SIG-M5 treated with dmso at 0.1 percent for 504 hours (cell line): ENCODE results near the gene CSAD.
"Not testable (repeated sequence)": the region's sequence is repeated elsewhere in the genome, so short reads cannot be mapped to it uniquely, and the experiment has no call there.

ENCODE experiments used
- DNase-seq: peaks from one replicate; lab custom pipeline; 2025; ENCODE audit not compliant: unreplicated experiment; lab: John Stamatoyannopoulos, UW

The CSAD gene

DNA sequence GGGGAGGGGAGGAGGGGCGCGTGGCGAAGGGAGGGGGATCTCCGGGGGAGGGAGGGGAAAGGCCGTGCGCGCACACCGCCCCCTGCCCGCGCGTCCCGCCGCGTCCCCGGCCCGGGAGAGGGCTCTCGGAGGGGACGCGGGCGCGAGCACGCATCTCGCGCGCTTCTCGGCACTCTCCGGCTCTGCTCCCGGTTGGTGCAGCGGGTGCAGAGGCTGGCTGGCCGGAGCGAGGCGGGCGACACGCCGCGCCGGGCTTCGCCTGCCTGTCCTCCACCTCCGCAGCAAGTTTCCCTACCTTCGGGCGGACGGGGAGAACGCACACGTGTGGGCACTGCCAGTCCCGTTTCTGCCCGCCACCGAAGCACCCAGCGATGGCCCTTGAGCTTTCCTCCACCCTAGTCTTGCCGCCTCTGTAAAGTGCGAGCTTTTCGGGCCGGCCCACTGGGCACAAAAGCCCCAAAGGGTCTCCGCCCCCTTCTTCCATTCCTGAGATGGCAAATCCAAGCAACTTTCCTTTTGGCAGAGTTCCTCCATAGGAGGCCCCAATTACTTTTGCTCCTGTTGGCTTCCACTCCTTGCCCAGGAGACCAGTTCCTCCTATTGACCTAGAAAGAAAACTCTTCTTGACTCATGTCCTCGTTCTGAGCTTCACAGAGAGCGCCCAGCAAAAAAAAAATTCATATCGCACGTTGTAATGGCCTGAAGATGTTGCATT is 363 bp upstream of the CSAD start:
- peak; percentile 64 for DNase-seq

DNA sequence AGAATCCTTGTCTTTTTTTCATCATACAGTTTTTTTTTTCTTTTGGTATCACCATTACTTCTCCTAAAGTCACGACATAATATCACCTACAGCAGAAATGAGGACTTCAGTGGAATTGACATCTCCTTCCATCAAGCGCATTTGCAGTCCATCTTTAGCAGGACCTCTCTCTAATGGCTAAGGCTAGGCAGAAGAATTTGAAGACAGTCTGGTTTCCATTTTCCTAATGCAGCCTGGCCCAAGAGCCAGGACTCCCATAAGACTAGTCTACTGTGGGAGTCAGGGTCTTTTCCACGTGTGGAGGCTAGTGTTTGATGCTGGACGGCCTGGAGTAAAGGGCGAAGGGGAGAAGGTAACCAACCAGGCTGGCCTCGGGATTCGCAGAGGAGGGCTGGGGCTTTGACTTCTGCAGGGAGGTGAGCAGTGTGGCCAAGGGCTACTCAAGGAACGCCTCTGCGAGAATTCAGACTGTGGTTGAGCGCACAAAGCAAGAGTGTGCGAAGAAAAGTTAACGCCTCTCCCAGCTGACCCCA is 972 bp downstream of the CSAD start:
- no peak for DNase-seq

DNA sequence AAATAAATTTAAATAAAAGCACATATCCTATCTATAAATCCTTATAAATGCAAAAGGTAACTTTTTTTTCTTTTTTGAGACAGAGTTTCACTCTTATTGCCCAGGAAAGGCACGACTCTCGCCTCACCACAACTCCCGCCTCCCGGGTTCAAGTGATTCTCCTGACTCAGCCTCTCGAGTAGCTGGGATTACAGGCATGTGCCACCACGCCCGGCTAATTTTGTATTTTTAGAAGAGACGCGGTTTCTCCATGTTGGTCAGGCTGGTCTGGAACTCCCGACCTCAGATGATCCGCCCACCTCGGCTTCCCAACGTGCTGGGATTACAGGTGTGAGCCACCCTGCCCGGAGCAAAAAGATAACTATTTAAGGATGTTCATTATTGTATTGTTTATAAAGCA is 1.9 kb downstream of the CSAD start:
- not testable (repeated sequence) for DNase-seq

DNA sequence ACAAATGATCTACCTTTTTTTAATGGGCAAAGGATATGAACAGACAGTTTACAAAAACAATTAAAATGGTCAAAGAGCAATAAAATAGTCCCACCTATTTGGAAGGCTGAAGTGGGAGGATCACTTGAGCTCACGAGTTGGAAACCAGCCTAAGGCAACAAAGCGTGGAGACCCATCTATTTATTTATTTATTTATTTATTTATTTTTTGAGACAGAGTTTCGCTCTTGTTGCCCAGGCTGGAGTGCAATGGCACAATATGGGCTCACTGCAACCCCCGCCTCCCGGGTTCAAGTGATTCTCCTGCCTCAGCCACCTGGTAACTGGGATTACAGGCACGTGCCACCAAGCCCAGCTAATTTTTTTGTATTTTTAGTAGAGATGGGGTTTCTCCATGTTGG is 3.3 kb downstream of the CSAD start:
- not testable (repeated sequence) for DNase-seq

DNA sequence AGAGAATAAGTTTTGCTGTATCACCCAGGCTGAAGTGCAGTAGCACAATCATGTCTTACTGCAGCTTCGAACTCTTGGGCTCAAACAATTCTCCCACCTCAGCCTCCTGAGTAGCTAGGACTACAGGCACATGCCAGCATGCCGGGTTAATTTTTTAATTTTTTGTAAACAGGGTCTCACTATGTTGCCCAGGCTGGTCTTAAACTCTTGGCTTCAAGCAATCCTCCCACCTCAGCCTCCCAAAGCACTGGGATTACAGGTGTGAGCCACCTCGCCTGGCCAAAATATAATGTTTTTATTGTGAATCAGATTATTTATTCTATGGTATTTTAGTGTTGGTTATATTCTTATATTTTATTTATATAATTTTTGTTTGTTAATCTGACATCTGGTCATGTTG is 4.0 kb downstream of the CSAD start:
- no peak for DNase-seq

DNA sequence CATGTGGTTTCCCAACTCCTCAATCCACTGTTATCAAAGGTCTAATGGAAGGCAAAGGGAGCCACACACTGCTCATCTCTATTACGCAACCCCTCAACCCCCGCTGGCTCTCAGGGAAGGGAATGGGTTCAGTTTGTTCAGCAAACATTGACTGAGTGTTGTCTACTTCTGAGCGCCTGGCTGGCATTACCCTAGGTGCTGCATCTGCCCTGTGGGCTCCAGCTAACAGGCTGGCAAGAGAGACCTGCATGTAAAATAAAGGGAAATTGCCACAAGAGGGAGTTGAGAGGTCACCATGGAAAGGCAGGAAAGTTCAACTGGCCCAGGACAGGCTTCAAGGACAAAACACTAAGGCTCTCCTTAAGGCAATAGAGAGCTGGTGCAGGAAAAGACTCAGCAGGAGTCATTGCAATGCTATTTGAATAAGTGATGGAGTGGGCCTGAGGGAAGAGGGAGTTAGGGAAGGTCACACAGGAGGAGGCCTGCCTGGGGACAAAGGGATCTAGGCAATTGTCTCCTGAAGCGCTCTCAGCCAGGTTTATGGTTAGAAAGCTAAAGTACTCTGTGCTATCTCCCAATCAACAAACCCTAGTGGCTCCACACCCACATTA is 5.7 kb downstream of the CSAD start:
- DNase-seq, result peak; percentile 71

DNA sequence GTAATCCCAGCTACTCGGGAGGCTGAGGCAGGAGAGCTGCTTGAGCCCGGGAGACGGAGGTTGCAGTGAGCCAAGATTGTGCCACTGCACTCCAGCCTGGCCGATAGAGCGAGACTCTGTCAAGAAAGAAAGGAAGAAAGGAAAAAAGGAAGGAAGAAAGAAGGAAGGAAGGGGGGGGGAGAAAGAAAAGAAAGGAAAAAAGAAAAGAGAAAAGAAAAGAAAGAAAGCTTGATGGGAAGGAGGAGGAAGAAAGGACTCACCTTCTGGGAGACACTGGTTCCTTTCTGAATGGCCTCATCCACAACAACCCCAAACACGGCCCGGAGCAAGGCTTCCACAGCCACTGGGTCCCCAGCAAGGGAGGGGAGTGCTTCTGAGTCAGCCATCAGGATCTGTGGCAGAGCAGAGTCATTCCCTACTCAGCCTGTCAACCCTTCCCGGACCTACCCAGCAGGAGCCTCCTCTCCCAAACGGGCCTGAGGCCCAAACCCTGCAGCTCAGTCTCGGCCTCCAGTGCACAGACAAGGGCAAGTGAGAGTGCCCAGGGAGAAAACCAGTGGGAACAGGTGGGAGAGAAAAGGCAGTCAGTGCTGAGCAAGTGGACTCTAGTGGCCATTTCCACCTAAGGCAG is 7.5 kb downstream of the CSAD start:
- no peak for DNase-seq

DNA sequence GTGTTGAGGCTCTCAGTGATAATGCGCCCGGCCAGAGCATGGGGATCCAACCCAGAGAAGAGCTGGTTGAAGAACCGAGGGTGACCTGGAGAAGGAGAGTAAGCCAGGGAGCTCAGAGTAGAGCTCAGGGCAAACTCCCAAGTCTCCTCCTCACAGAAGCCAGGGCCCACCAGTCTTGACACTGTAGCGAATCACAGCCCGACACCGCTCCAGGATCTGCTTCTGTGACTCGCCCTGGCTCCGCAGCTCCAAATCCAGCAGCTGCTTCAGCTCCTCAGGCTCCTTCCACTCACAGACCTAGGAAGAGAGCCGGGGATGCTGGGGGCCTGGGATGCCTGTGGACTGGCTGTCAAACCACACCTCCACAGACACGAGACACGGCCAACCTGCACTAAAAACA is 8.4 kb downstream of the CSAD start:
- no peak for DNase-seq

DNA sequence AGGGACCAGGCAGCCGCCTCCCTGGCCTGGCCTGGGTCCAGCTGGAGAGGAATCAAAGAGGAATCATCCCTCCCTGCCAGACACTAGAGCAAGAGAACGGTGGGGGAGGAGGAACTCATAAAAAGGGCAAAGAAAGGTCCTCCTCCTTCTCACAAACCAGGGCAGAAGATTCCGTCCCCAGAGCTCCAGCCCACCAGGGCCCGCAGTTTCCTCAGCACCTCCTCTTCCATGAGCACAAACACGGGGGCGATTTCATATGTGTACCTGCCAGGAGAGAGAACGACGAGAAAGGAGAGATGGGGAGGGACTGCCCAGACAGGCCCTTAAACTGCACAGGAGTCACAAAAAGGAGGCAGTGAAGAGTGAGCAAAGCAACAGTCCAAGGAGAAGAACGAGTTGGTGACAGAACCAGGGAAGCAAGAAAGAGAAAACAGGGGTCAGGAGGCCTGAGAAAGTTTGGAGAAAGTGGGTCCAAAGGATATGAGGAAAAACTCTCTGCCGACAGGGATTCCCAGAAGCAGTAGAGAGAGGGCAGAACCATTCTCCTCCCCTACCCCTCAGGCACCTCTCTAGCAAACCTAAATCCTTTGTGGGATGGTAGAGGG is 8.9 kb downstream of the CSAD start:
- no peak for DNase-seq

DNA sequence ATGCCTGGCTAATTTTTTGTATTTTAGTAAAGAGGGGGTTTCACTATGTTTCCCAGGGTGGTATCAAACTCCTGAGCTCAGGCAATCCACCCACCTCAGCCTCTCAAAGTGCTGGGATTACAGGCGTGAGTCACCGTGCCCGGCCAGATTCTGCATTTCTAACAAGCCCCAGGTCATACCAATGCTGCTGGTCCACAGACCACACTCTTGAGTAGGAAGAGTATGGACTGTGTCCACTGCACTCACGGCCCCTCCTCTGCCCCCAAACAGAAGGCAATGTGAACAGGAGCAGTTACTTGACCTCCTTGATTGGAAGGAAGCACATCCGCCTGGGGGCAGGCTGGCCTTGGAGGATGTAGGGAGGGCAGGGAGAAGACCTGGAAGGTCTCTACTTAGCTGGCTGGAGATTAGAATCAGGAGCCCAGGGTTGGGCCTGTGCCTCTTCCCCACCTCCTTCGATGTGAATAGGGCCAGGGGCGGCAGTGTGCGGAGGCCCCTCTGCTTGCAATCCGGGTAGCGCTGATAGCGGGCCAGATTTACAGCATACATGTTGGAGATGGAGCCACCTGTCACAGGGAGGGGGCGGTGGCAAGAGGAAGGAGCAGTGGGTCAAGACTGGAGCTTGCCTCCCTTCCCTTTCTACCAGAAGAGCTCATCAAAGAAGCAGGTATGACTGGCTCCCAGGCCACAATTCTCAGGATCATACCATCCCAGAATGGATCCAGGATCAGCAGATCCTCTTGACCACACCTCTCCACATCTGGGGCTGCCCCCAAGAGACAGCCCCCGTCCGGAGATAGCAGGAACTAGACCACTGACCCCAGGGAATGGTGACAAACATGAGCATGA is 9.6 kb downstream of the CSAD start:
- no peak for DNase-seq

DNA sequence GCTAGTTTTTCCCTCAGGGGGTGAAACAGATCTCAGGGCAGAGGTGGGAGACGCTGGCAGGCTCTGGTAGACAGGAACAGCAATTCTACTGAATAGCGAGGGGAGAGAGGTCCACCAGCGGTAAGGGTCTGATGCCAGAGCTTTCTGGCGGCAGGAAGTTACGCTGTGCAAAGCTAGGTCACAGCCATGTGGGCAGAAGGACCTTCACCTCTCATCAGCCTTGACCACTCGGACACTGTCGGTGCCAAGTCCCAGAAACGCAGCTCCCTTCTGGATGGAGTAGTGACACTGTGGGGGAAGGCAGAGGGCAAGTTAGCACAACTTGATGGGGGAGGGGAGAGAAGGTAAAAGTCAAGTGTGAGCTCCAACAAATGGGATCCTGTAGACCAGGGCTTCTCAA is 10.5 kb downstream of the CSAD start:
- DNase-seq, result no peak

DNA sequence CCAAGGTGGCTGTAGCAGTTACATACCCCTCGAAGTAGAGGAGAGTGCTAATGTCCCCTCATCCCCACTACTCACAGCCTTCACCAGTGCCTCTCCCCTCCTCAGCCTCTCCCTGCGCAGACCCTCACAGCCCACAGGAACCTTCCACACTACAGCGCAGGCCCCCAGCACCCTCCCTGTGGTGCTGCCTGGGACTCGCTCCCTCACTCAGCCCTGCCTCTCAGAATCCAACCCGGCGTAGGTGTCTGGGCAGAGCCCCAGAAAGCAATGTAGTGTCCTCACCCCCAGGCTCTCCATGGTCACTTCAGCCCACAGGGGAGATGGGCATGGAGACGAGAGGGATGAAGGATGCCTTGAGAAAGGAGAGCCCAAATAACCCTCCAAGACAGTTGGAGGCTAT is 11.1 kb downstream of the CSAD start:
- no peak for DNase-seq

DNA sequence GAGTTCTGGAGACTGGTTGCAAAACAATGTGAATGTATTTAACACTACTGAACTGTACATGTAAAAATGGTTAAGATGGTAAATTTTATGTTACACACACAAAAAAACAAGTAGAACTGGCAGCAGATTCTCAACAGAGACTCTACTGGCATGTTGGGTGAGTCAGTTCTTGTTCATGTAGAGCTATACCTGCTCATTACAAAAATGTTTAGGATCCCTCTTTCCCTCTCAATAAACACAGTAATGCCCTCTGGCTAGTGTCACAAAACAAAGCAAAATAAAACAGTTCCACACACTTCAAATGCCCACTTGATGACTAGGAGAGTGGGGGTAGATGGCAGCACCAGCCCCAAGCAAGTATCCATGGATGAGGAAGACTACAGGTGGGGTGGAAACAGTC is 13.9 kb downstream of the CSAD start:
- DNase-seq, result no peak

DNA sequence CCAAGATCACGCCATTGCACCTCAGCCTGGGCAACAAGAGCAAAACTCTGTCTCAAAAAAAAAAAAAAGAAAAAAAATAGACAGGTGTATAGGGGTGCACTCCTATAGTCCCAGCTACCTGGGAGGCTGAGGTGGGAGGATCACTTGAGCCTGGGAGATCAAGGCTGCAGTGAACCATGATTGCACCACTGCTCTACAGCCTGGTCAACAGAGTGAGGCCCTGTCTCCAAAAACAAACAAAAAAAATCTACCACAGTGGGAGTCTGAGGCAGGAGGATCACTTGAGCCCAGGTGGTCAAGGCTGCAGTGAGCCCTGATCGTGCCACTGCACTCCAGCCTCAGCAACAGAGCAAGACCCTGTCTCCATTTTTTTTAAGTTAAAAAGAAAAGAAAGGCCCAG is 17.7 kb downstream of the CSAD start:
- DNase-seq, result not testable (repeated sequence)

DNA sequence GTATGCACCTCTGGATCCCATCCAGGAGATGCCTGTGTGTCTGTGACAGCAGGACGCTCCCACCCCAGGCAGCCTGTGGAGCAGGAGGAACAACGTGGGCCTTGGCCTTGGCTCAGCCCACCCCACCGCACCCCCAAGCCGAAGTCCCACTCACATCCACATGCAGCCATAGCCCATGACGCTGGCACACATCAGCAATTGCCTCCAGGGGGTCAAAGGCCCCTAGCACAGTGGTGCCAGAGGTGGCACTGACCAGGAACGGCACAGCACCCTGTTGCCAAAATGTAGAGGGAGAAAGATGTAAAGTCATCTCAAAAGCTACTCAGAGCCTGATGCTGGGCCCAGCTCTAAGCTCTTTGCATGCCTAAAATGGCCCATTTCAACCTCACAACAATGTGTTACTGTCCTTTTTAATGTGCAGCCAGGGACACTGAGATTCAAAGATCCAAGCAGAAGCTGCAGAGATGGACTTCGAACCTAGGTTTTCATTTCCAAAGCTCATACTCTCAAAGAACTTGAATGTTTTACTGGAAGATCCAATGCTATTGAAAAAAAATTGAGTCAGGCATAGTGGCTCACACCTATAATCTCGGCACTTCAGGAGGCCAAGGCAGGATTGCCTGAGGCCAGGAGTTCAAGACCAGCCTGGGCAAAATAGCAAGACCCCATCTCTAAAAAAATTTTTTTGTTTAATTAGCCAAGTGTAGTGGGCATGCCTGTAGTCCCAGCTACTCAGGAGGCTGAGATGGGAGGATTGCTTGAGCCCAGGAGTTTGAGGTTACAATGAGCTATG is 19.4 kb downstream of the CSAD start:
- no peak for DNase-seq

DNA sequence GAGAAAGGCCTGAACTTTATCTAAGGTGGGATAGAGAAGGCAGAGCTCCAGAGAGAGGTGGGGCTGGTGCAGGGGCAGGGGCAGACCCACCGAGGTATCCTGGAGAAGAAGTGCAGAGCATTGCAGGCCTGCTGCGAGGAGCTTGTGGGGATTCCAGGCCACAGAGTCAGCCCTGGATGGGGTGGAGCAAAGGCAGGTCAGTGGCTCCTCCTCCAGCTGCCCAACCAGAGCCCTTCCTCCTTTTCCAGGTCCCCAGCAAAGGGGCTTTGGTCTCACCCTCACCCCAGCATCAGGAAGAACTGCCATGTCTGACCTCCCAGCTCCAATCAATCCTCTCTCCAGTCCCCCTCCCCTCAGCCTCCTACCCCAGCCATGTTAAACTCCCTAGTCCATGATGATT is 20.1 kb downstream of the CSAD start:
- DNase-seq, result no peak

DNA sequence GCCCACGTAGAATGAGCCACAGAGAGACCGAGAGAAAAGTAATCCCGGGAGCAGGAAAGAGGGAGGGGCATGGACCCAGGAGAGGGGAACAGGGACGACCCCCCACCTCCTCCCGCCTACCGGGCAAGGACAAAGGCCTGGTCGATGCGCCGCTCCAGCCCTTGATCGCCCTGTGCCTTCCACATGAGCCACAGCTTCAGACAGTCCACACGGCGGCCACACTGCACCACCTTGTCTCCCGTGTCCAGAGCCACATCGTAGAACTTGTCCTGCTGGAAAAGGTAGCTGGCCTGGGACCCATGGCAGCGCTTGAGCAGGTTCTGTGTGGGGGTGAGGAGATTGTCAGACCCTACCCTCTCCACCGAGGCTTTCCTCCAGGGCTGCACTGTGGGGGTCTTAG is 20.7 kb downstream of the CSAD start:
- DNase-seq, result no peak

DNA sequence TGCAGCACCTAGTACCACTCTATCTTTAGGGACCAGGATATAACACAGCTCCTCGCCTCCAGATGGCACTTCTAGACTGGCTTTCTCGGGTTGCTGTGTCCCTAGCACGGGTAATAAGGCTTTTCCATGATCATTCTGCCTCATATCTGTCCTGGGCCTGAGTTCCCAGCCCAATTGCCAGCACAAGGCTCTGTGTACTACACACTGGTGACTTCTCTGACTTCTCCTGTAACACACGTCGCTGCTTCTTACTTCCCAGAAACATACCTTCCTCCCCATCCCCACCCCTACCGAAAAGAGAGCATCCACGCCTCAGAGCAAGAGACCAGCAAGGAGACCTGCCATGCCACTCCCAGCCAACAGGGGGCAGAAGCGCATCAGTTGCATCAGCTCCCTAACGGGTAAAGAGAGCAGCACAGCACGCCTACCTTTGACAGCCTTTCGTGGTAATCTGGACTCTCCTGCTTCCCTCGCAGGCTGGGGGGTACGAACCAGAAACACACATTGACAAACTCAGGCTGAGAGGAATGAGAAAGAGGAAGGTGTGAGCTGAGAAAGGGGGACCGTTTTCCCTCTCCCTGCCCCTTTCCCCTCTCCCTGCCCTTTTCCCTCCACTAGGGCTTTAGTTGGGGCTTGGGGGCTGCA is 21.4 kb downstream of the CSAD start:
- peak; percentile 87 for DNase-seq

DNA sequence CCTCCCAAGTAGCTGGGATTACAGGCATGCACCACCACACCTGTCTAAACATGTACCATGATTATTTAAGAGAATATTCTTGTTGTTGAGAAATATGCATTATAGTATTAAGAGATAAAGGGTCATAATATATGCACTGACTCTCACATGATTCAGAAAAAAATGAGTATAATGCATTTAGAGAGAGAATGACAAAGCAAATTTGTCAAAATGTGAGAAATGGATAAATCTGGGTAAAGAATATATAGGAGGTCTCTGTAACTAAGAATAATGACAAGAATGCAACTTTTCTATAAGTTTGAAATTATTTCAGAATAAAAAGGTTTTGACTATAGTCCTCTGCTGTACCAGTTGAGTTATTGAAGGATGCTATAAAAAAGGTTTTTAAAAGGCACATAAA is 28.3 kb downstream of the CSAD start:
- DNase-seq, result no peak

DNA sequence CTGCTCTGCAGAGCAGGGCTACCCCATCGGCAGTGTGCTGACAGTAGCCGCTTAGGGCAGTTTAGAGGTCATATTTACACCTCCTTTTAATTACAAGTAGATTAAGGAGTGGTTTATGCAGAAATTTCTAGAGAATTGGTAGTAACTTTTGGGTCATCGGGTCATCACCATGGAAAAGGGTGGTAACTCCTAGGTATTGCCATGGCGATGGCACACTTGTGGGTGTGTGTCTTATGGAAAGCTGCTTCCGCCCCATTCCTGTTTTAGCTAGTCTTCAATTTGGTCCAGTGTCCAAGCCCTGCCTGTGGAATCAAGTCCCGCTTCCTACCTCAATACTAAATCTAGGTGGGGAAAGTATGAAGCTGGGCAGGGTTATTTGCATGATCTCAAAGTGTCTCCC is 29.7 kb downstream of the CSAD start:
- DNase-seq, result no peak
